IMR-90 (cell line): ENCODE results near the gene MAPRE3. TPM values are rescaled to one million over a fixed set of nuclear protein-coding genes. Genes with fewer than 3 reads are reported as not detected.

Experiments
- RFX5 ChIP-seq: IDR thresholded peaks from 2 replicates; pipeline ENCODE4 v1.8.0; 2012; ENCODE audit warnings: low read depth, mild to moderate bottlenecking, low read length, moderate library complexity
- polyA plus RNA-seq, 3 experiments: library from polyadenylated mRNA; depleted of rRNA; stranded (reverse); fragments of >200 nt; gene quantifications; 2 replicates each; pipeline ENCODE4 v1.2.3, GENCODE V29; 2012; ENCODE audit warnings: low replicate concordance in 1 of 3
- total RNA-seq: library from RNA; depleted of rRNA; stranded (reverse); fragments of >200 nt; gene quantifications from 2 replicates; pipeline ENCODE4 v1.2.3, GENCODE V29; 2012
- TF ChIP-seq, protein P1 (sequence below): conservative IDR thresholded peaks from 2 replicates; pipeline ENCODE4 v1.5.1; 2012; ENCODE audit warnings: mild to moderate bottlenecking, low read depth, low read length, improper control_type of control experiment

MAPRE3 gene
- total and polyA plus RNA-seq, 2 of the 4 experiments (the other 2 are of a cell fraction), result 1.8 to 20.3 TPM

- TF ChIP-seq, protein P1, sequence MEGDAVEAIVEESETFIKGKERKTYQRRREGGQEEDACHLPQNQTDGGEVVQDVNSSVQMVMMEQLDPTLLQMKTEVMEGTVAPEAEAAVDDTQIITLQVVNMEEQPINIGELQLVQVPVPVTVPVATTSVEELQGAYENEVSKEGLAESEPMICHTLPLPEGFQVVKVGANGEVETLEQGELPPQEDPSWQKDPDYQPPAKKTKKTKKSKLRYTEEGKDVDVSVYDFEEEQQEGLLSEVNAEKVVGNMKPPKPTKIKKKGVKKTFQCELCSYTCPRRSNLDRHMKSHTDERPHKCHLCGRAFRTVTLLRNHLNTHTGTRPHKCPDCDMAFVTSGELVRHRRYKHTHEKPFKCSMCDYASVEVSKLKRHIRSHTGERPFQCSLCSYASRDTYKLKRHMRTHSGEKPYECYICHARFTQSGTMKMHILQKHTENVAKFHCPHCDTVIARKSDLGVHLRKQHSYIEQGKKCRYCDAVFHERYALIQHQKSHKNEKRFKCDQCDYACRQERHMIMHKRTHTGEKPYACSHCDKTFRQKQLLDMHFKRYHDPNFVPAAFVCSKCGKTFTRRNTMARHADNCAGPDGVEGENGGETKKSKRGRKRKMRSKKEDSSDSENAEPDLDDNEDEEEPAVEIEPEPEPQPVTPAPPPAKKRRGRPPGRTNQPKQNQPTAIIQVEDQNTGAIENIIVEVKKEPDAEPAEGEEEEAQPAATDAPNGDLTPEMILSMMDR, result no peak
- no peak for TF ChIP-seq RFX5
These were observed 79.2 kb downstream of the MAPRE3 start (continued) for GRCh38 chr2:27049422-27050280.
